CD4-positive, alpha-beta T cell treated with Interleukin-1 beta for 1 hour (primary cell): ENCODE data around the gene OSBPL3.

ENCODE experiments used
- DNase-seq, 2 donors: peaks; one replicate each; pipeline ENCODE4 v3.0.0-alpha.2; 2020 to 2022

The OSBPL3 gene

DNA sequence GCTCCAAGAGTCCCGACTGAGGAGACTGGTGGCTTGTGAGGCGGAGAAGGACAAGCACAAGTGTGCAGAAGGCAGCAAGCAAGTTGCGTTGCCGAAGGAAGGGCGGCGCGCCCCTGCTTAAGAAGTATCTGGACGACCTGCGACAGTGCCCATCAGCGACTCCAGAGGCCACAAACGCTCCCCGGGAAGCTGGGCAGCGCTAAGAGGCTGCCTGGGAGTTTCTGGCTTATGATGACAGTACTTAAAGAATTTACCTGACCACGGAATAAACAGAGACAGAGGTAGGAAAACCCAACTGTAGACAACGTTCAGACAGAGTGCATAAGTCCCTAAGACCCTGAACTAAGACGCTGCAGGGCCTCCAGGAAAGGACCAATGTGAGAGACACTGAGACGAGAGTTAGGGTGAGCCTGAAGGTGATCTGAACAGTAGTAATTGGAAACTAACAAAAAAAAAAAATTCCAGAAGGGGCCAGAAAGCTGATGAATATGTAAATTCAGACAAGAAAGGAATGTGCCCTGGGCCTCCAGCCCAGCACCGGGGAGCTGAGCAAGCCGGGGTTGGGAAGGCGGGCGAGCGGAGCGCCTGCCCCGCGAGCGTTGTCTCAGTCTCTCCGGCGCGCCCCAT is 1.0 kb downstream of the OSBPL3 start:
- no peak for DNase-seq

DNA sequence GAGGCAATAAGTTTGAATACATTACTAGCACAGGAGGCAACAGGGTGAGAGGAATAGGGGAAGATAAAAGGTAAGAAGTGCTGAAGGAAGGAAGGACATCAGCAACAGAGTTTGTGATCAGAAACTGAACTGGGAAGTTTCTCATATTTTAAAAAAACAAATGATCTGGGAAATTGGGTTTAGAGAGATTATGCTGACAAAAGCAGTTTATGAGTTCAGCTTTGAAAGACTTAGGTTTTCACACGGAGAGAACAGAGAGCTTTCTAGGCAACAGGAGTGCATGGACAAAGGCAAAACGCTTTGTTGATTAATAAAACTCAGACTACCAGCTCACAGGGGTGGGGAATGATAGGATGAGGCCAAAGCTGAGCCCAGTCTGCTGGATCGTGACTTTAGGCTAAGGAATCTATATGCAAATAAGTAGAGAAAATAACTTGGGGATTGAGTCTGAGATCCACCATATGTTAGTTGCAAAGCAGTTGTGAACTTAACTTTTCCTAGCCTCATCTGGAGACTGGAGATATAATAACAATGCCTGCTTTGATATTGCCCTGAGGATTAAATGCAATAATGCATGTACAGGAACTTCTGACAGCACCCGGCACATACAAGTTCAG is 4.2 kb downstream of the OSBPL3 start:
- DNase-seq = no peak

DNA sequence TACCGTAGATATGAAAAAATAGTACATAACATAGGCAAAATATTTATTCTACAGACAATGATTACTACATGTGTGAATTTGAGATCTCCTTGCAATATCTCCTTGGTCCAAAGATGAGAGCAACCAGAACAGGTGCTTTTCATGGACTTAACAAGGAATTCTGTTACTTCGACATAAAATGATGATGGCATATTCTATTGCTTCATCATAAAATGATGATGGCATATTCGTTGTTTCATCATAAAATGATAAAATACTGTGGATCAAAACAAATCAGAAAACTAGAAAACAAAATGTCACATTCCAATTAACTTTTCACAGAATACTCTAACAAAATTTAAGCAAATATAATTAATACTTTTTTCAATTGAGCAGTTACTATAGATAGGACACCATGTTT is 4.8 kb downstream of the OSBPL3 start:
- no peak for DNase-seq

DNA sequence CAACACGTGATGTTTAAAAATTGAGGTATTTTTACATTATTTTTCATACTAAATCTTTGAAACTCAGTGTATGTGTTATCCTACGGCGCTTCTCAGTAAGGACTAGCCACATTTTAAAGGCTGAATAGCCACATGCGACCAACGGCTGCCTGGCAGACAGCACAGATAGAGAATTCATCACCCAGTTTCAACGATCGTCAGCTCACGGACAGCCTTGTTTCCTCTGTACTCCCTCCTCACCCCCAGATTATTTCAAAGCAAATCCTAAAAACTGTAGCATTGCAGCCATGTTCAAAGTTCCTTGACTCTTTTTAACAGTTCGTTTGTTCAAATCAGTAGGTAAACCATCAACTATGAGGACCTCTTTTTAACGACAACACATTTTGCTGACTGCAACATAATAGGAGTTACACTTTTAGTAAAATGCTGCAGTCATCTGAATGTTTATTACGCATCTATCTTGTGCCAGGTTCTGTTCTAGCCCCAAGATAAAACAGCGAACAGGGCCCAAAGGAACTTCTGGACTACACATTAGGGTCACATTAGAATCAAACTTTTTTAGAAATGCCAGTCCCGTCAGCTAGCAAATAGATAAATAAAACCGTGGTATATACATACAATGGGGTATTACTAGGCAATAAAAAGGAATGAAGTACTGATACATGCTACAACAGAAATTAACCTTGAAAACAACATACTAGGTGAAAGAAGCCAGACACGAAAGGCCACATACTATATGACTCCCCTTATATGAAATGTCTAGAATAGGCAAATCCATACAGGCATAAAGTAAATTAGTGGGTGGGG is 5.7 kb downstream of the OSBPL3 start:
- DNase-seq = no peak

DNA sequence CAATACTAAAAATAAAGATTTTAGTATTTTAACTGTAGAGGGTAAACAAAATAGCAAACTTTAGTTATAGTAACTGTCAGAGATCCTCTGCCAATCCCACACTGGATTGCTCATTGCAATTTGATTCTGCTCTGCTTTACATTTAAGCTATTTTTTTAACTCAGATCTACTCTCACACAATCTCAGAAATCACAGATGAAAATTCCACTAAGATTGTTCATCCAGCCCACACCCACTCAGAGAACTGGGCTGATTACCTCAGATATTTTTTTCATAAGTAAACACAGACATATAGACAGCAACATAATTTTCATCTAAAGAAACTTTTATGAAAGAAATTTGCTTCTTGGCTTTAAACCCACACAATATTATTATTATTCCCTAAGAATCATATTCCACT is 7.0 kb downstream of the OSBPL3 start:
- DNase-seq = no peak

DNA sequence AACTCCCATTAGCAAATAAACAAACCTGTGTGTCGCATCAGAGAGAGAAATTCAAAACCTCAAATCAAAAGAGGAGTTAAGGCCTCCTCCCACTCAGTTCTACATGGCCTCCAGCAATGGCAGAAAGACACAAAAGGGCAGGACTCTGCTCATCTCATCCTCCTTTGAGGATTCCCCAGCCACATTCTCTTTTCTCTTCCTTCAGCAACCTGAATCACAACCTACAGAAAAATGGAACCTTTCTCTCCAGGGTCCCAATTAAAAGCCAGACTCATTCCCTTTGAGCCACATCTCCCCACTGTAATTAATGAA is 7.9 kb downstream of the OSBPL3 start:
- no peak for DNase-seq

DNA sequence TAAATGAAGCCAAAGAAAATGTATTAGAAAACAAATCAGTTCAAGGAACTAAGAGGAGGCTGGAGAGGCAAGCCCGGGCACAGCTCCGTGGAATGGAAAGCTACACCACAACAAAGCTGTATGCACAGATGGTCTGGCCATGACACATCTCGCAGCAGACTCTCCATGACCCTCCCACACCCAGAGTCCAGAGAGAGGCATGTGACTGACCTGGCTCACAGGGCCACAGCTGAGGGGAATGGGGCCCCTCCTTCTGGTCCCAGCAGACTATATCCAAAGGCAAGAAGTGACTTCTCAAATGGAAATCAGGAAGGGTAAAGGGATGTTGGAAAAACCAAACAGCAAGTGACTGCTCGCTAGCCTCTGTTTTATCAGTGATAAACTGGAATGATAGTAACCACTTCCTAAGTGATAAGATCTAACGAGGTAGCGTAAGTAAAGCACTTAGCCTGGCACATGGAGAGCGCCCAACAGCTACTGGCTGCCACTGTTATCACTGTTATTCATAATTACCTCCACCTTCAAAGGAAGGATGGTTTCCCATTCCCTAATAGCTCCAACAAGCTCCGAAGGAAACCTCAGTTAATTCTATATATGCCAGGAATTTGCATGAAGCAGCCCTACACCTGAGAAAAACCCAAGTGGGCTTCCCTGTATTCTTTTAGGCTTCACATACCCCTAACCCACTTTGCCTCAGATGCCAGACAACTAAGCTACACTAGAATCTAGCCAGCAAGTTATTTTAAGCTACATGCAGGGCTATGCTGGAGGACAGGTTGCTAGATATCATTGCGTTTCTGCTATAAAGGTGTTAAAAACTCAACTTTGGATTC is 8.4 kb downstream of the OSBPL3 start:
- no peak for DNase-seq

DNA sequence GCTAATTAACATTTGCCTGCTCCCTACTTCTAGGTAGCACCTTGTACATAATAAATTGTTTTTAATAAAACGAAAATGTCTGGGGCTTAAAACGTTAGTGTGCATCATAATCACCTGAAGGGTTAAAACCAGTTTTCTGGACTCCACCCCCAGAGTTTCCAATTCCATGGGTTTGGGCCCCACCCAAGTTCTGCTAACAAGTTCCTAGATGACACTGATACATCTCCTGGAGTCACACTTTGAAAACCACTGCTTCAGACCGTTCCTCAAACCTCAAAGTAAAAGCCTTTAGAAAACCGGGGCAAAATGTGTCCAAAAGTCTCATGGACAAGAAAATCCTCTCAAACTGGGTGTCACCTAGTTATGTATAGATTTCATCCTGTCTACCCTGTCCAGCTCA is 9.3 kb downstream of the OSBPL3 start:
- no peak for DNase-seq

DNA sequence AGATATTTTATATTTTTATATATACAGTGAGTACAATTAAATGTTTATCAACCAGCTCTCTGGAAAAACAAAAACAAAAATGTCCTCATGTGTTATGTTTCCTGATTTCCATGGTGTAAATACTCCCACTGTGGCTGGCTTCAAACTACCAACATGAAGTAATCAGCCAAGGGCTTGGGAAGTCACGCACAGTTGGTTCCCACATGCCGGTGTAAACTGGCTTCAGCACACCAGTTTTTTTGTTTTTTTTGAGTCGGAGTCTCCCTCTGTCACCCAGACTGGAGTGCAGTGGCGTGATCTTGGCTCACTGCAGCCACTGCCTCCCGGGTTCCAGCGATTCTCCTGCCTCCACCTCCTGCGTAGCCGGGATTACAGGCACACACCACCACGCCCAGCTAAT is 11.8 kb downstream of the OSBPL3 start:
- no peak for DNase-seq

DNA sequence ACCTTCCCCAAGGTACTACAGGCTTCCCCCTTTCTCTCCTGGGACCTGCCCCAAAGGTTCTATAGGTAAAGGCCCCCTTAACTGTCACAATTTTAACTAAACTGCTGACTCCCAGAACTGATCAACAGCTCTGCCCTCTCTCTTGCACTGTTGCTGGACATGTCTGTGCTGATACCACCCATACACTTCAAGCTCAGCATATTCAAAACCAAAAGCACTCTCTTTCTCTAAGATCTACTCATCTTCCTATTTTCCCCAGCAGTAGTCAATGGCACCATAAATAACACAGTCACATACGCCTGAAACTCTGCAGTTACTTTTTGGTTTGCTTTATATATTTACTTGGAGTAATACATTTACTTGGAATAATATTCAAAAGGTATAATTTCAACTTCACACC is 12.3 kb downstream of the OSBPL3 start:
- no peak for DNase-seq

DNA sequence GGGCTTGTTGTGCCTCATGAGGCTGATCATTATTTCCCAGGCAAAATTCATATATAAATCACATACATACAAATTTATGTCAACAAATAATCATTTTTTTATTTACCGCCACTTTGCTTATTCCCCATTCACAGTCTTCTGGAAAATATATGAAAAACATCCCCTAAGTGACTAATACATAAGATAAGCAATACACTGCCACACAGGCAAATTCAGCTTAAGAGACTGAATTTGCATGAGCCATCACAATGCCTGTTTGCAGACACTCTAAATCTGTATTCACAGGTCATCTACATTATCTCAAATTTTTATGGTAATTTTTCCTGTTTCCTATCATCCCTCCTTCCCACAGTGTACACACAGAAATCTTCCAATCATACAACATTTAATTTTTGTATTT is 13.2 kb downstream of the OSBPL3 start:
- no peak for DNase-seq

DNA sequence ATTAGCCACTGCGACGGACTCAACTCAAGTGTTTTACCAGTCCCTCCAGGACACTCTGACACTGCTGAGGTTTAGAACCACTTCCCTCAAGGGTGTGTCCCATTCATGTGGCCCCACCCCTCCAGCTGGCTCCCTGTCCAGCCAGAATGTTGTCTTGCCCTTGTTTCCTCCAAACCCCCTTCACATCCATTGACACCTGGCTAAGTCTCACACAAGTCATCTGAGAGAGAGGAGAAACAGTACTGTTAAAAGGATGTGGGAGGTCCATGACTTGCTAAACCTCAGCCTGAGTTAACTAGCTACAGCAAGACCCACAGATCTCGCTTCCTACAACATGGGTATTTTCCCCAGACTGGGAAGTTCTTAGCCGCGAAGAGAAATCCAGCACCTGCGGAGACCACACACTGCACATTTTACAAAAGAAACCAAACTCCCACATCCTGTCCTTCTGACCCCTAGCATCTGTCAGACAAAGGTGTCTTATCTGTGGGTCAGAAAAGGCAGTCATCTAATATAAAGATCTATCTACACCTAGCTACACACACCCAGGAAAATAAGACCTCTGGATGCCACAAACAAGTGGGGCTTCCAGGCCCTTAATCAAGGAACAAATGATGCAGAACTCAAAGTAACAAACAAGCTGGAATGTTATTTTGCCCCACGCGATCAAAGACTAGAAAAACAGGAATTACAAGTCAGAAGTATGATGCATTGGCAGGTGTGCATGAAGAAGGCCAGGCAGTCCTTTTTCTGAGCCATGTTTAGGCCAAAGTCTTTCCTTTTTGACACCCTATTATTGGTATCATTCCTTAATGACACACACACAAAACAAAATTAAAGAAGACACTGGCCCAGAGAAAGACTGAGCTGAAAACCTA is 13.9 kb downstream of the OSBPL3 start:
- DNase-seq = peak; percentile 32 to 50

DNA sequence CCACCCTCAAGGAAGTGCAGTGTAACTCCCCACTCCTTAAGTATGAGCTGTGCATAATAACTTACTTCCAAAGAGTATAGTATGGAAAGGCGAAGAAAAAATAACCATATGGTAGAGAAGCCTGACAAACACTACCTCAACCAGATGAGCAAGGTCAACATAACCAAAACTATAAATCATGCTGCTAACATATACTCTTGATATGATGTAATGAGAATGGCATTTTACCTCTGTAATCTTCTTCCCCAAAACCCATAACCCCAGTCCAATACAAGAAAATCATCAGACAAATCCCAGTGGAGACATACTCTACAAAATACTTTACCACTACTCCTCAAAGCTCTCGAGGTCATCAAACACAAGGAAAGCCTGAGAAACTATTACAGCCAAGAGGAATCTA is 15.8 kb downstream of the OSBPL3 start:
- no peak for DNase-seq

DNA sequence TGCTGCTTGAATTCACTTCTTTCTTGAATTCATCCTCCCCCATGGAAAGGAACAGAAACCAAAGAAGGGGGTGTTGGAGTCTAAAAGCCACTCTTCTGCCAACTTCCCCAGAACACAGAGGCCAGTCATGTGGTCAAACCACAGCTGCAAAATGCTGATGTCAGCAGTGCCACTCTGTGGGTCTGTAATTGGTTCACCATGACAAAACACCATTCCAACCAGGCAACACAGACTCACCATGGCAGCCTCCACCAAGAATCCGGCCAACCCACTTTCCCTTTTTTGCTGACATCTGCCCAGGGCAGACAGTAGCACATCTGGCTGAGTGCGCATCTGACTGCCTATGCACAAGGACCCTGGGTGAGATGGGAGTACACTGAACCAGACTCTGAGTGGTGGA is 16.8 kb downstream of the OSBPL3 start:
- DNase-seq = peak; percentile 39 to 70

DNA sequence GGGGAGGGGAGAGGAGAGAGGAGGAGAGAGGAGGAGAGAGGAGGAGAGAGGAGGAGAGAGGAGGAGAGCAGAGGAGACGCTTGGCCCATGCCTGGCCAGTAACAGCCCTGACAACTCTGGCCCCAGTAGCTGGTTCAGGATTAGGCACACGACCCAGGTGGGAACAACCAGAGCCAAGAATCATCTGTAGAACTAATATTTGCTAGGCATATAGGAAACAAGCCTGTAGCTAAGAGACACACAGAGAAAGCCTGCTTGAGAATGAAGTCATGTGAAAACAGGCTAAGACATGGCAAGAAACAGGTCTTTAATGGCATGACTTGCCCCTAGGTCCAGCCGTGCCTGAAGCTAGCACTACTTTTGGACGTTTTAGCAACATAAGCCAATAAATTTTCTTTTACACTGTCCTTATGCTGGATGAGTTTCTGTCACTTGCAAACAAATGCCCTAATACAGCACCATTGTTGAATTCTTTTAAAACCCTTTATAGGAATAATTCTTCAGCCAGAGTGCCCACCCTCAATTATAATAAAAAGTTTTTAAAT is 17.5 kb downstream of the OSBPL3 start:
- no peak for DNase-seq

DNA sequence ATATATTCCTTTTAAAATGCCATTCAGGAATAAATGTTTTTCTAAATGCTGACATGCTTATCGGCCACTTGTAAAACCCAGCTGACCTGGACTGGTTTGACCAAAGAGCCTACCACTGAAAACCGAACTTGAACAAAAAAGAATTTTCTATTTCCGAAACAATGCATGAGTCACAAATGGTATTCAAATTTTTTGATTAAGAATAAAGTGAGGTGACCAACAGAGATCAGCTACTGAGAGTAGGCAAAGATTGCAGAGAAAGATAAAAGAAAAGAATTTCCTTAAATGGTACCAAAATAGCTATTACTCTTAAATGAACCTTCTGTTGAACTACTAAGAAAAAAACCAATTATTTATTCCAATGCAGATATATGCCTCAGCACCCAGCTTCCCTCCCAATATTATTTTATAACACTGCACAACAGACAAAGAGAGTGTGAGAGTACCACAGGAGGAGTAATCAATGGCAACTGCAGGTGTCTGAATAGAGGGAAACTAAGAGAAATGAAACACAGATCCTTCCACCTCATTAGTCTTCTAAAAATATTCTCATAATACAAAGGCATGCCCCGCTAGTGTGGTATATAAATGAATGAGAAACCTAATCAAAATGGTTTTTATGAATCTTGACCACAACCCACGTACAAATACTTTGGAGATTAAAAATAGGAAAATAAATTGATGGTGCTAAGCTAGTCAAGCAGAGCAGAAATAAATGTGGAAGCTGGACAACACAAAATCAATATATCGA is 20.1 kb downstream of the OSBPL3 start:
- no peak for DNase-seq

DNA sequence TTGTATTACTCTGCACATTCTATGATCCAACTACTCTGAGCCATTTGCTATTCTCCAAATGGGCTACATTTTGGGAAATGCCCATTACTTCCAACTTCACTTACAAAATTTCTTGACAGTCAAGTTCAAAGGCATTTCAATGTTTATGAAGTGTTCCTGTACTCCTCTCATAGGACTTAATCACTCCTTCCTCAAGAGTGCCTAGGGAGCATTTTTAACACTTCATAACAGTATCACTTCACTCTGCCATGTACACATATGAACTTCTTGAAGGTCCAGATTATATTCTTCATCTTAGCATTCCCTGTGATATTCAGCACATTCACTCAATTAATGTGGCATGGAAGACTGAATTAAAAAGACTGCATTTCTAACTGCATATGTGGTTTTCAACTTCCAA is 21.6 kb downstream of the OSBPL3 start:
- no peak for DNase-seq

DNA sequence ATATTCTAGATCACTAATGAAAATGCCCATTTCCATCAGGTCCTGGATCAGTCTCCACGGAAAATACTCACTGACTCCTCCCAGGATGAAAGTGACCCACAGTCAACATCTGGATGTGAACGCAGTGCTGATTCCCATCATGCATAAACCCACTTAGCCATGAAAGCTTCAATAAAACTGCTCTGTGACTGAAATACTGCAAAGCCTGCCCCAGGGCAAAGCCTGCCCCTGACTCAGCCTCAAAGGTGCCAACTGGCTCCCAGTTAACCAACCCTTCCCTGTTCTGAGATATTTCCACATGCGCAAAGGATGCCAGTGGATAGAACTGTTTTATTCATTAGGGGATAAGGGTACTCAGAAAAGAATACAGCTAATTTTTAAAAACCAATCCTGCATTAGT is 24.0 kb downstream of the OSBPL3 start:
- DNase-seq = no peak

DNA sequence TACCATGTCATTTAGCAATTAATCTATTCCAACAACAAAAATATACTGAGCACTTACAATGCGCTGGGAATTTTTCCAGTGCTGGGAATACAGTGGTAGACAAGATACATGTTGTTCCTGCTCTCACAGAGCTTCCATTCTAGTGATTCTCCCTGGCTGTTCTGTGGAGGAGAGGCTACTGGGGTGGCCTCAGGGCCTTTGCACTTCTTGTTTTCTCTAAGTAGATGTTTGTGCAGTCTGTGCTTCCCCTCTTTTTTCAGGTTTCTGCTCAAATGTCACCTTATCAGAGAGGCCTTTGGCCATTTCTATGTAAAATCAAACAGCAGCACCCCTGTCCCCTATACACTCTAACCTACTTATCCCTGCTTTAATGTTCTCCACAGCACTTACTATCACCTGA is 24.7 kb downstream of the OSBPL3 start:
- DNase-seq = no peak

DNA sequence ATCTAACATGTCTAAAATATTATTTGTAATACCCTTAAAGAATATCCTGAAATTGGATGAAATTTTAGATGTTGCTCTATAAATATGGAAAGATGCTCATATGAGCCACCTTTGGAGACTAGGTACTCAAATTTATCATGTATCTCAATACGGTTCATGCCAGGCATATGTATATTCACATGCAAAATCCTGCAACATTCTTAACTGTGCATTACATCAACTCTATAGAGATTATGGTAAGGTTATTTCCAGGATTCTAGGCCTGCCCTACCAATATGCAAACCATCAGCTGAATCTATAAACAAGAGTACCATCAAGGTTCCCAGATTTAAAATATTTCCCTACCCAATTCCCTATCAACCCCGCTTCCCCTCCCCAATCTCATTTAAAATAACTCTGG is 27.5 kb downstream of the OSBPL3 start:
- no peak for DNase-seq

DNA sequence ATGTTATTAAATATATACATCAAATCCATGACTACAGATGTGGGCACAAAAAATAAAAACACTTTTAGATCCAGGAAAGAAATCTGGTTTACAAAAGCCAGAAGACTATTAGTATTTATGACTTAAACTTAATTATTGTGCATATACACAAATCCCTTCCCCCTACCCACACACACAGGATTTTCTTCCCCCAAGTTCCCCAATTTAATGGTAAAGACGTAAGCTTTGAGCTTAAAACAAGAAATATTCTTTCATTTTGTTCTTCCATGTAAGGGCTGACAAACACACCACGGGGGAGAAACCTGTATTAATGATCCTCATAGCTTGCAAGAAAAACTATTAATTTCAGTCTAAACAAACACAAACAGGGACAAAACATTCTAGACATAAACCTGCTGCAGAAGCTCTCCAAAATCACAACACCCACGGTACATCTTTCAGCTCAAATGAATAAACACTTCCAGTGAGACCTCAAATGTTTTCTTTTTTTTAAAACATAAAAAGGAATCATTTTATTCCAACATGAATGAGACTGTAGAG is 28.5 kb downstream of the OSBPL3 start:
- no peak for DNase-seq
